HG03095 (cell line): Measurements from ENCODE around the gene SHTN1.

Experiments used
- ATAC-seq: cut with Tn5 transposase; IDR thresholded peaks from one replicate; pipeline ENCODE4 v1.9.1; 2021; ENCODE audit warnings: moderate library complexity; ENCODE audit not compliant: unreplicated experiment

The SHTN1 gene

DNA sequence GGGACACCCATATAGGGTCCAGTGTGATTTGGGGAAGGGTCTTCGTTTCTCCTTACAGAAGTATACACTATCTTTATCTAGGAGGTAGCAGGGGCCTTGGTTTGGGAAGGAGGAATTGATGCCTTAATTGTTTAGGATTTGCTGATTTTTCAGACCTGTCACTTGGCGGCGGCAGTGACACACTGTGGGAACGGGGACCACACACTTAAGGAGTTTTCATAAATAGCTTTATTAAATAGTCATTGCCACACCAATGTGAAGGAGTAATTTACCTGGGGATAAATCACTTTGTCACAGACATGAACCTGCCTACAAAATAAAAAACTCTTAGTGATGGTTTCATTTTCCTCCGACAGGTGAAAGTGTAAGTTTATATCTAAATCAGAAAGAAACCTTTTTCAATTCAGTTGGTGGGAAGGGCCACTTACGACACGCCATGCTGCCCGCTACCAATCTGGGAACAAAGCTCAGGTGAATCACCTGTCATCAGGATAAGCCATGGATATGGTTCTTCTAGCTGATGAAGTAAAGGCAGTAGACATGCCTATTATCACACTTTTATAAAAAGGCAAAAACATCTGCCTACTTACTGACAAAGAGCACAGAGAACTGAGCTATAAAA lies 168.0 kb downstream of the SHTN1 start:
- ATAC-seq, result no peak

DNA sequence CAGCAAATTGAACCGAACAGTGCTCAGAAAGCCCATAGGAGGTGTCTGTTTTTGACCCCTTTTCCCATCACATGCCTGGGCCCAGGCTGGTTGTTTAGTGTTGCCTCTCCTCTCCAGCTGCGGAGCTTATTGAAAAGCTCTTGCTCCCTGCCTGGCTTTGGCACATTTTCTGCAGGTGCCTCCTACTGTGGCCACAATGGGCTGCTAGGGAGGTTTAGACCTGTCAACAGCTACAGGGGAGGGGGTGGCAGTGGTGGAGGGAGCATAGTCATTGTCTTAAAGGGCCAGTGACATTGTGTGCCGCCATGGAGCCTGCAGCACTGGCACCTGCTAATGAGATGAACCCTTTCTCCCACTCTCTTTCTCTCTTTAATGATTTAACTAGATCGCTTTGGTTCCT lies 168.9 kb downstream of the SHTN1 start:
- ATAC-seq, result no peak

DNA sequence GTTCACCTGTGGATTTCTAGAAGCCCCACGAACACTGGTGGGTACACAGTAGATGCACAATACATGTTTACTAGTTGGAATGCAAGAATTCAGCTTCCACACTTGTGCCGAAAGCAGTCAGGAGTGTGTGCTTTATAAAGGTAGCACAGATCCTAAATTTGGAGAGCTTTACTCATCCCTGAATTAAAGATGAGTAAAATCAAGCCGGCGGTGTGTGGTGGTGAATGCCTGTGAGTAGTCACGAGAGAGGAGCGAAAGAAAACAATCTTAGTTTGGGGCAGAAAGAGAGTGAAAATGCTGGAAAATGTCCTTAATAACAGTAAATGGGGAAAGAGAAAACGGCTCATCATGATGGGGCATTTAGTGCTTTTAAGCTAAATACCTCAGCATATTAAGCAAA lies 169.3 kb downstream of the SHTN1 start:
- no peak for ATAC-seq

DNA sequence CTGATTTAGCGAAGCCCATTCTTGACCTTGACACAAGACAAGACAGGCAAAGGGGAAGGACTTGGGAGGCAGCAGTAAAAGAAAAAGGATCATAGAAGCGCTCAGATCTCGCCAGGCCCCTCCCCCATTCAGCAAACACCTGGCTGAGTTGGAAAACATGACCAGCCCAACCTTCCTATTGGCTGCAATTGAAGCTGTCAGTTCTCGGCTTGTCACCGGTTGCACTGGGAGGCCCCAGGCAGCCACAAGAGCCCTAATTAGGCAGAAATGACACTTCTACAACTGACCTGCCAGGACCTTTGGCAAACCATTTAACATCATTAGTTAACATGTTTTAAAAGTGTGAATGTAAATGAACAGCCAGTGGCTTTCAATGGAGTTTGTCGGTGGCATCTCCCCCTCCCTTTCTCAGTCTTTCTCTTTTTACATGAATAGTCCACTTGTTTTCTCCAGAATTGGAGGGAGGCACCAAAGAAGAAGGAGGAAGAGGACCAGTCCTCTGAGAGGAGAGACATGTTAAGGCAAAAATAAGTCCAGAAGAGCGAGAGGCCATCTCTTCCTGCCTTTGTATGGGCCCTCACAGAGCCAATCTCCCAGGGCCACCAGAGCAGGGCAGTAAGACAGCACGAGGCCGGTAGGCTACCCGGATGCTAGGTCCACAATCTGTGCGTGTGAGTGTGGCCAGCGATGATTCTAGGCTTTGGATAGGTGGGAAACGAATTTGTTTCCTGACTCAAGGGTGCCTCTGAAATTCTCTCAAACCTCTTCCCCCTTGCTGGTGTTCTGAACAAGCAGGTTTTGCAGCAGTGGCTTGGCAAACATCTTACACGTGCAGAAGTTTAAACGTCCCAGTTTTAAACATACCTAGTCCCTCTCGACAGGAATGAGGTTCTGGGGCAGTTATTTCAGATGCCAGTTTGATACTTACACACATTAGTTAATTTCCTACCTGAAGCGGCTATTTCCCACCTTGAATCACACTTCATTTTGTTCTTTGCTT lies 170.7 kb downstream of the SHTN1 start:
- no peak for ATAC-seq

DNA sequence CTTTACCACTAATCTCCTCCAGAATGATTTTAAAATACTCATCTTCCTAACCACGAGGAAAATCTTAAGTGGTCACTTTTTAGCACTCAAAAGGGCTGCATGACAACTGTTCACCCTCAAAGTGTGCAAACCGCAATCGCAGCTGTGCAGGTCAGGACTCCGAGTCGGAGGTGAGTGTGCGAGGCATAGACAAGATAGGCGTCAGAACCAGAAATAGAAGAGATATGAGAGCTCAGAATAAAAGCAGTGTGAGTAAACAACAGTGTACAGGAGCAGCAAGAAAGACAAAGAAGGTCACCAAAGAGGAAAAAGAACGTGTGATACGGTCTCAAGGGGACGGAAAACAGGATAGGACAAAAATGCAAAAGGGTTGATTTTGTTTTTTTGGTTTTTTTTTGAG lies 173.2 kb downstream of the SHTN1 start:
- no peak for ATAC-seq
